ENCODE measurements around the gene AGO1. TPM values are rescaled to one million over a fixed set of nuclear protein-coding genes. Genes with fewer than 3 reads are reported as not detected.

The AGO1 gene
- total RNA-seq, 2 experiments from 2014 or later, result 15.2 to 16.3 TPM

DNA sequence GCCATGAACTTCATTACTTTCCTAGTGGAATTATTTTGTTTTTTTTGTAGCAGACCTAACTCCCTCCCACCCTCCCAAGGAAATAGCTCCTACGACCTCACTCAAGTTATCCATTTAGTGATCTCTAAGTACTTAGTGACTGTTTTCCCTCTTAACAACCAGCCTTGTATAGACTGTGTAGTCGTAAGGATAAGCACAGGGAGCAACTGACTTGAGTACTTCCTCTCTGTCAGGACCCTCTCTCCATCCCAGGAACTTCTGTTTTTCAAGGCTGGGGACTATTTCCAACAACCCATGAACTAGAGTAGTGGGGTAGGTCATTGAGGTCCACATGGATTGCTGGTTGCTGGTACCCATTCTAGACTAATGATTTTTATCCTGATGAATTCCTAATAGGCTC is 1.9 kb downstream of the AGO1 start:
- peaks cover 39% of the 10 kb centered on the region for H3K4me1 ChIP-seq (ENCODE audit: insufficient read depth, low read length)

DNA sequence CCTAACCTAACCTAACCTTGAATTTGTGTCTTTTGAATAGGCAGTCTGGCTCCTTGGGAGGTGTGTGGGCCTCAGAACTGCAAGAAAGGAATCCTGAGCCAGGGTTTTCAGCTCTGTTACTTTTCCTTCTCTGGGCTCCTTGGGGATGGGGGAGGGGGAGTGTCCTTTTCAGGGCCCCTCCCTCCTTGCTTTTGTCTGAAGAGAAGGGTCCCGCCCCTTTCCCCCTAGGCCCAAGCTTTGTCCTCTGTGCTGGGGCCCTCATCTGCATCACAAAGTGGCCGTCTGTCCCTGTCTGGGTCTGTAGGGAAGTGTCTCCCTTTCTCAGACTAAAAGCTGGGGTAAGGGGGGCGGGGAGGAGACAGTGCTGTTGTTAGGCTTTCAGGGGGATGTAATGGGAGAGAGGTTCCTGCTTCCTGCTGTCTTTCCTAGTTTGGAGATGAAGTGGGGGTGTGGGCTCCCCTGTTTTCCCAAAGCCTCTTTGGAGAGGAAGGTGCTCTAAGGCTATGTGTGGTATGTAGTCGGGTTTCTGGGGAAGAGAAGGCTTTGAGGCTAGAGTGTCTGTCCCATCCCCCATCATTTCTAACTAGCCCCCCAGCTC is 3.1 kb downstream of the AGO1 start:
- Mint-ChIP-seq H3K36me3 (ENCODE audit: low read depth) (peaks cover 25% of the 10 kb centered on the region), H3K27ac (peak overlapping the region; percentile 55), H3K4me1 (ENCODE audit: low read depth) (peaks cover 57% of the 10 kb centered on the region), H3K9me3 (no peaks in the 10 kb centered on the region), H3K4me3 (peak overlapping the region; percentile 84), H3K27me3 (no peaks in the 10 kb centered on the region)
- DNase-seq, result peak in 1 of 14 experiments; percentile 26
- Histone ChIP-seq H3K9me3 (ENCODE audit: control insufficient read depth in 1 of 2, insufficient read depth in 1 of 2, low read length in 2 of 2) (no peaks in the 10 kb centered on the region), H3K4me1 (ENCODE audit: insufficient read depth, low read length) (peaks cover 39% of the 10 kb centered on the region), H3K4me3 (ENCODE audit: low read length) (no peak overlapping the region), H3K27ac (ENCODE audit: low read depth in 1 of 2, low read length in 2 of 2) (no peak overlapping the region), H3K36me3 (ENCODE audit: insufficient read depth, low read length) (peaks cover 14% of the 10 kb centered on the region), H3K27me3 (ENCODE audit: control insufficient read depth in 1 of 2, insufficient read depth in 2 of 2, low read length in 2 of 2) (no peaks in the 10 kb centered on the region)
- ChIA-PET POLR2A (no interaction called here), CTCF (interaction anchor here (0.6 kb wide), 1 partner anchor 91 kb away, joined by 3 read pairs; no protein-coding TSS in a partner anchor)
- TF ChIP-seq, protein P1, sequence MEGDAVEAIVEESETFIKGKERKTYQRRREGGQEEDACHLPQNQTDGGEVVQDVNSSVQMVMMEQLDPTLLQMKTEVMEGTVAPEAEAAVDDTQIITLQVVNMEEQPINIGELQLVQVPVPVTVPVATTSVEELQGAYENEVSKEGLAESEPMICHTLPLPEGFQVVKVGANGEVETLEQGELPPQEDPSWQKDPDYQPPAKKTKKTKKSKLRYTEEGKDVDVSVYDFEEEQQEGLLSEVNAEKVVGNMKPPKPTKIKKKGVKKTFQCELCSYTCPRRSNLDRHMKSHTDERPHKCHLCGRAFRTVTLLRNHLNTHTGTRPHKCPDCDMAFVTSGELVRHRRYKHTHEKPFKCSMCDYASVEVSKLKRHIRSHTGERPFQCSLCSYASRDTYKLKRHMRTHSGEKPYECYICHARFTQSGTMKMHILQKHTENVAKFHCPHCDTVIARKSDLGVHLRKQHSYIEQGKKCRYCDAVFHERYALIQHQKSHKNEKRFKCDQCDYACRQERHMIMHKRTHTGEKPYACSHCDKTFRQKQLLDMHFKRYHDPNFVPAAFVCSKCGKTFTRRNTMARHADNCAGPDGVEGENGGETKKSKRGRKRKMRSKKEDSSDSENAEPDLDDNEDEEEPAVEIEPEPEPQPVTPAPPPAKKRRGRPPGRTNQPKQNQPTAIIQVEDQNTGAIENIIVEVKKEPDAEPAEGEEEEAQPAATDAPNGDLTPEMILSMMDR (IDR thresholded peaks at IDR 0.05), result no peak
- no peak for ATAC-seq (ENCODE audit: poor library complexity)
- intact Hi-C loops (cut with DNase I, micrococcal nuclease), result loop anchor here in 1 of 2 experiments (2.0 kb wide), 1 partner anchor 329 kb away; the partner anchor contains the start of genes KIAA0319L and NCDN

More for the DNA sequence above, 1.9 kb downstream of the AGO1 start:
- TF ChIP-seq, protein P1 (IDR thresholded peaks at IDR 0.05), result no peak
- Histone ChIP-seq H3K9me3 (ENCODE audit: control insufficient read depth in 1 of 2, insufficient read depth in 1 of 2, low read length in 2 of 2) (no peaks in the 10 kb centered on the region), H3K36me3 (ENCODE audit: insufficient read depth, low read length) (peaks cover 11% of the 10 kb centered on the region), H3K27me3 (ENCODE audit: control insufficient read depth in 1 of 2, insufficient read depth in 2 of 2, low read length in 2 of 2) (no peaks in the 10 kb centered on the region), H3K4me3 (ENCODE audit: low read length) (no peak overlapping the region), H3K27ac (ENCODE audit: low read depth in 1 of 2, low read length in 2 of 2) (no peak overlapping the region)
- ChIA-PET POLR2A (no interaction called here), CTCF (no interaction called here)
- Mint-ChIP-seq H3K4me1 (ENCODE audit: low read depth) (peaks cover 57% of the 10 kb centered on the region), H3K4me3 (peak overlapping the region; percentile 84), H3K27me3 (no peaks in the 10 kb centered on the region), H3K27ac (peak overlapping the region; percentile 69), H3K9me3 (no peaks in the 10 kb centered on the region), H3K36me3 (ENCODE audit: low read depth) (peaks cover 14% of the 10 kb centered on the region)
- ATAC-seq (ENCODE audit: poor library complexity) (no peak), DNase-seq (no peak)
- intact Hi-C loops (cut with DNase I, micrococcal nuclease), result no loop called here

DNA sequence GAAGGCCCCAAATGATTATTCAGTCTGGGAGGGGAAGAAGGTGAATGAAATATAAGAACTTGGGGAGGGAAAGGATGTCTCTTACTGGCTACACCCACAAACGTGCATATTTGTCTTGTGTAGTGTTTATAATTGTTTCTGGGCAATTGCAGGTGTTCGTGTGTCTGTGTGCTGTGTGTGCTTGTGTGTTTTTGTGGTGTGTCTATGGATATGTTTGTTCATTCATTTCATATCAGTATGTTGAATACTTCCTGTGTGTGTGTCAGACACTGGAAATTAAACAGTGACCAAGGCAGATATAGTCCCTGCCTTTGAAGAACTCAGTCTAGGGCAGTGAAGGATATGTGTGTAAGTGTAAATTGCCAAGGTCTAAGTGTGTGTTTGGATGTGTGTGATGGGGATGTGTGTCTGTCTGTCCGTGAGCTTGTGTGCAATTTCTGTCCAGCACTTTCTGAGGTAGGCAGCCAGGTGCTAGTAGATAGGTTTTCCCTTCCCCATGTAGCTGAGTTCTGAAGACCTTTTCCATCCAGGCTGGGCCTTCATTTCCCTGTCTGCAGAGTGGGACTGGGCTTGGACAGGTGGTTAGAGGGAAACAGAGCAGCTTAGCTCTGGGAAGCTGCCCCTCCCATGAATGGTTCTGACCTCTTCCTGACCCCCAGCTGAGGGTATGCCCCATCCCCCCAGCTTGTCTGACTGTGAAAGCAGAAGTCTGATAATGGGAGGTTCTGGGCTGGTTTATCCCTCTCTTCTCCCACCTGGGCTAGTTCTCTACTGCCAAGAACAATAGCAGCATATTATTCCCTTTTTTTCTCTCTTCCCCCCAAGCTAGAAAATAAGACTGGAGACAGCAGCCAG is 3.8 kb downstream of the AGO1 start:
- Mint-ChIP-seq H3K9me3 (no peaks in the 10 kb centered on the region), H3K27ac (peak overlapping the region; percentile 35), H3K4me3 (peak overlapping the region; percentile 39), H3K36me3 (ENCODE audit: low read depth) (peaks cover 28% of the 10 kb centered on the region), H3K4me1 (ENCODE audit: low read depth) (peaks cover 55% of the 10 kb centered on the region), H3K27me3 (no peaks in the 10 kb centered on the region)
- ATAC-seq (ENCODE audit: poor library complexity), result no peak
- POLR2A ChIA-PET, result no interaction called here
- Histone ChIP-seq H3K27ac (ENCODE audit: low read depth in 1 of 2, low read length in 2 of 2) (no peak overlapping the region), H3K27me3 (ENCODE audit: control insufficient read depth in 1 of 2, insufficient read depth in 2 of 2, low read length in 2 of 2) (no peaks in the 10 kb centered on the region), H3K4me1 (ENCODE audit: insufficient read depth, low read length) (peaks cover 39% of the 10 kb centered on the region), H3K9me3 (ENCODE audit: control insufficient read depth in 1 of 2, insufficient read depth in 1 of 2, low read length in 2 of 2) (no peaks in the 10 kb centered on the region), H3K4me3 (ENCODE audit: low read length) (no peak overlapping the region), H3K36me3 (ENCODE audit: insufficient read depth, low read length) (peaks cover 19% of the 10 kb centered on the region)
- TF ChIP-seq, protein P1 (IDR thresholded peaks at IDR 0.05), result no peak
- CTCF ChIA-PET, result no interaction called here
- no peak for DNase-seq
- intact Hi-C loops (cut with DNase I, micrococcal nuclease), result loop anchor here in 1 of 2 experiments (2.0 kb wide), 1 partner anchor 330 kb away; the partner anchor contains the start of genes KIAA0319L and NCDN

Data from CD4-positive, alpha-beta T cell (primary cell).